ENCODE results near the gene ZNF608.

GRCh38 chr5:124746916-124747790 lies 714 bp upstream of the ZNF608 start:
- TF ChIP-seq POLR2AphosphoS5 (IDR thresholded peaks at IDR 0.05; ENCODE audit: borderline replicate concordance, low read depth, low read length), result 0 out of 2 replicates have a peak, but pooled peaks have one; percentile 2
- TF ChIP-seq EZH2 (IDR thresholded peaks at IDR 0.05), result no peak
